Peyer's patch (tissue), 4 donors: Measurements from ENCODE around the gene SF1.

Experiments used
- POLR2A ChIP-seq, 2 donors: fragments of 450-650 bp; IDR thresholded peaks; one replicate each; pipeline ENCODE4 v1.5.1; 2017; ENCODE audit warnings: antibody characterized with exemption in 2 of 2, mild to moderate bottlenecking in 2 of 2, moderate library complexity in 2 of 2
- TF ChIP-seq, protein P1 (sequence below), 6 experiments: fragments of 450-650 bp in 4 of 6; fragments of 200-600 bp in 2 of 6; sonication (generic) in 1 of 6; IDR thresholded peaks; one replicate each; pipeline ENCODE4 v1.5.1; 2017 to 2019; ENCODE audit warnings: antibody characterized with exemption in 6 of 6, mild to moderate bottlenecking in 3 of 6, moderate library complexity in 1 of 6

DNA sequence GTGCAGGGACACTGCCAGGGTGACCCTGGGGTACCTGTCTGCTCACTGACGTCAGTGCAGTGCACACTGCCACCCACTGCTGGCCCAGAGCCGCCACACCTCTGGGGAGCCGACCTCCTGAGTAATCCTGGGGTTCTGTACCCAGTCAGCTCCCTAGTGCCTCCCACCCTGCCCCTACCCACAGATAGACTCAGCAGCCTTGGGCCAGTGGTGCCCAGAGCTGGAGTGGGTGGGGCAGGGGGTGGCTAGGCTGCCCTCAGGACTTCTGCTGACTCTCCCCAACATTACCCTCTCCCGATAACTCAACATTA is 61.1 kb downstream of the SF1 start:
- TF ChIP-seq, protein P1, sequence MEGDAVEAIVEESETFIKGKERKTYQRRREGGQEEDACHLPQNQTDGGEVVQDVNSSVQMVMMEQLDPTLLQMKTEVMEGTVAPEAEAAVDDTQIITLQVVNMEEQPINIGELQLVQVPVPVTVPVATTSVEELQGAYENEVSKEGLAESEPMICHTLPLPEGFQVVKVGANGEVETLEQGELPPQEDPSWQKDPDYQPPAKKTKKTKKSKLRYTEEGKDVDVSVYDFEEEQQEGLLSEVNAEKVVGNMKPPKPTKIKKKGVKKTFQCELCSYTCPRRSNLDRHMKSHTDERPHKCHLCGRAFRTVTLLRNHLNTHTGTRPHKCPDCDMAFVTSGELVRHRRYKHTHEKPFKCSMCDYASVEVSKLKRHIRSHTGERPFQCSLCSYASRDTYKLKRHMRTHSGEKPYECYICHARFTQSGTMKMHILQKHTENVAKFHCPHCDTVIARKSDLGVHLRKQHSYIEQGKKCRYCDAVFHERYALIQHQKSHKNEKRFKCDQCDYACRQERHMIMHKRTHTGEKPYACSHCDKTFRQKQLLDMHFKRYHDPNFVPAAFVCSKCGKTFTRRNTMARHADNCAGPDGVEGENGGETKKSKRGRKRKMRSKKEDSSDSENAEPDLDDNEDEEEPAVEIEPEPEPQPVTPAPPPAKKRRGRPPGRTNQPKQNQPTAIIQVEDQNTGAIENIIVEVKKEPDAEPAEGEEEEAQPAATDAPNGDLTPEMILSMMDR (IDR thresholded peaks at IDR 0.05): no peak
- no peak for TF ChIP-seq POLR2A (IDR thresholded peaks at IDR 0.05)
